ENCODE data around the gene MLH3.

Gene MLH3

DNA sequence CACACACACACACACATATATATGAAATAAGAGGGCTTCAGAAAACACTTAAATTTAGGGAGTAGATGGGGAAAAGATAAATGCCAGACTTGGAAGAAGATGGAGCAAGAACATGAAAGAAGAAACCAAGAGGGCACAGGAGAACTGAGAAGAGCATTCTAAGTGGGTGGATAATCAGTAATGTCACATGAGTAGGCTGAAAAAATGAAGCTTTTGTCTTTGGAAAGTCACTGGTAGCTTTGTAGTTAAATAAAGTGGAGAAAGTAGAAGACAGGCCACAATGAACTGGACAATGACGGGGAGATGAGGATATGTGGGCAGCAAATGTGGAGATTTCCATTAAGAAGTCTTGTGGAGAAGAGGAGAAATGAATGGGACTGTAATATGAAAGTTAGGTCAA lies 15.9 kb upstream of the MLH3 start:
- no peak overlapping the region for H3K27ac ChIP-seq
- no peak for TF ChIP-seq ZFX (IDR thresholded peaks at IDR 0.05)
- TF ChIP-seq, protein P1, sequence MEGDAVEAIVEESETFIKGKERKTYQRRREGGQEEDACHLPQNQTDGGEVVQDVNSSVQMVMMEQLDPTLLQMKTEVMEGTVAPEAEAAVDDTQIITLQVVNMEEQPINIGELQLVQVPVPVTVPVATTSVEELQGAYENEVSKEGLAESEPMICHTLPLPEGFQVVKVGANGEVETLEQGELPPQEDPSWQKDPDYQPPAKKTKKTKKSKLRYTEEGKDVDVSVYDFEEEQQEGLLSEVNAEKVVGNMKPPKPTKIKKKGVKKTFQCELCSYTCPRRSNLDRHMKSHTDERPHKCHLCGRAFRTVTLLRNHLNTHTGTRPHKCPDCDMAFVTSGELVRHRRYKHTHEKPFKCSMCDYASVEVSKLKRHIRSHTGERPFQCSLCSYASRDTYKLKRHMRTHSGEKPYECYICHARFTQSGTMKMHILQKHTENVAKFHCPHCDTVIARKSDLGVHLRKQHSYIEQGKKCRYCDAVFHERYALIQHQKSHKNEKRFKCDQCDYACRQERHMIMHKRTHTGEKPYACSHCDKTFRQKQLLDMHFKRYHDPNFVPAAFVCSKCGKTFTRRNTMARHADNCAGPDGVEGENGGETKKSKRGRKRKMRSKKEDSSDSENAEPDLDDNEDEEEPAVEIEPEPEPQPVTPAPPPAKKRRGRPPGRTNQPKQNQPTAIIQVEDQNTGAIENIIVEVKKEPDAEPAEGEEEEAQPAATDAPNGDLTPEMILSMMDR (conservative IDR thresholded peaks at IDR 0.05) = no peak

- no peak overlapping the region for H3K27ac ChIP-seq
- no peak for TF ChIP-seq ZFX (IDR thresholded peaks at IDR 0.05)
- TF ChIP-seq, protein P1 (conservative IDR thresholded peaks at IDR 0.05) = no peak
Observed at GRCh38 chr14:75066691-75067090, 15.4 kb upstream of the MLH3 start.

DNA sequence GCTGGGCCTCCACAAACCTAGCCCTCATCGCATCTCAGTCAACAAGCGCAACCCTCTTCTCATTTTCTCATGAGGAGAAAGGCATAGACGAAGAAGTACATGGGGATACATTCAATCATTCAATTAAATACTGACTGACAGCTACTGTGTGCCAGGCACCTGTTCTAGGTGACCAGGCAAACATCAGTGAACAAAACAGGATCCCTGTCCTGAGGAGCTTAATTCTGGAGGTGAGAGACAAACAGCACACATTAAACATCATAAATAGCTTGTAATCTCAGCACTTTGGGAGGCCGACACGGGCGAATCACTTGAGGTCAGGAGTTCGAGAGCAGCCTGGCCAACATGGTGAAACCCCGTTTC lies 12.9 kb upstream of the MLH3 start:
- TF ChIP-seq ZFX (IDR thresholded peaks at IDR 0.05) = no peak
- TF ChIP-seq, protein P1 (conservative IDR thresholded peaks at IDR 0.05) = no peak
- H3K27ac ChIP-seq = peak overlapping the region; percentile 85

DNA sequence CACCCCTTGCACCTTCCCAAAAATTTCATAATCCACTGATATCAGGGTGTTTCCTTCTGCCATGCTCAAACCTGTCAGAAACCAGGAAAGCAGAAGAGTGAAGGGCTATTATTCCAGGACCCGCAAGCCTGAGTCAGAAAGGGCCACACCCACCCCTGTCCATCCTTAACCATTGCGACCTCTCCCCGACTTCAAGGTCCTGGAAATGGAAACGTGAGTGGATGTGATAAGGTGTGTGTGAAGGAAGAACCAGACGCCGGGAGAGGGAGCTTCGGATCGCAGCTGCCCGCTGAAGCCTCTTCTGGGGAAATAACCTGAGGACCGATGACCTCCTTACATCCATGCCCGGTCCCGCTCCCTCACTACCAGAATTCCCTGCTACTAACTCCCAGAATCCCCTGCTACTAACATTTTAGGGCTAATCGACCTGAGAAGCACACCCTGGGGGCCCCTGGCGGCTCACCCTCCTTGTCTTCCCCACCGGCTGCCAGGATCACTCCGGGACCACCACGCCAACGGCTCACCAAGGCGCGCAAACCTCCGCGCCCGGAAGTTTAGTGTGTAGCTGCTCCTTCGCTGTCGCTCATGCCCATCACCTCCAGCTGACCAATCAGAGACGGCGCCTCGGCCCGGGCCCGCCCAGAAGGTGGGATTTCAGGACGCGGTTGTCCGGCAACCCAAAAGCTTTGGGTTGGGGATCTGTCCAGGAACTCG lies 12.4 kb upstream of the MLH3 start, which contains the start of gene ACYP1:
Gene ACYP1 (minus strand): TSS at position 534 of the 714 bp plus-strand sequence. CDS start 471 bp downstream, at position 63.
- TF ChIP-seq ZFX (IDR thresholded peaks at IDR 0.05) = no peak
- TF ChIP-seq, protein P1 (conservative IDR thresholded peaks at IDR 0.05) = no peak
- peak within 1 kb of the TSS; percentile 85 for H3K27ac ChIP-seq

DNA sequence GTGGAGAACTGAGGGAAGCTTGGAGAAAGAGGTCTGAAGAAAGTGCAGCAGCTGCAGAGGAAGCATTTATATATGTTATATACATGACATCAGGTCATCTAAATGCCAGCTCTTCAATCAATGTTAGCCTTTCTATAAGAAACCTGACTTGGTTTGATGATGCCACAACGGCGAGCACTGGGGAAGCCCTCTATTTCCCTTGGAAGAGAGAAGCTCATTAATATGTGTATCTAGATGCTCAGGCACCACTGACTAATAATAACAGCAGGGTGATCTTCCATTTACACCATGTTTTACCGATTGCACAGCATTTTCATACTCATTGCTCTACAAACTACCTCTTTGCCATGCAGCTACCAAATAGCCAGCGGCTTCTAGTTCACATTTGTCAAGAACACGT lies 11.7 kb upstream of the MLH3 start:
- peak overlapping the region; percentile 85 for H3K27ac ChIP-seq
- TF ChIP-seq, protein P1 (conservative IDR thresholded peaks at IDR 0.05) = no peak
- TF ChIP-seq ZFX (IDR thresholded peaks at IDR 0.05) = no peak

DNA sequence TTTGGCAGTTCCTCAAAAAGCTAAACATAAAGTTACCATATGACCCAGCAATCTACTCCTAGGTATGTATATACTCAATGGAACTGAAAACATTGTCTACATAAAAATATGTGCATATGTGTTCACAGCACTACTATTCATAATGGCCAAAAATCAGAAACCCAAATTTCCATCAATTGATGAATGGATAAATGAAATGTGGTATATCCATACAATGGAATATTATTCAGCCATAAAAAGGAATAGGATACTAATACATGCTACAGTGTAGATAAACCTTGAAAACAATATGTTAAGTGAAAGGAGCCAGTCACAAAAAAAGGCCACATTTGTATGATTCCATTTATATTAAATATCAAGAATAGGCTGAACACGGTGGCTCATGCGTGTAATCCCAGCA lies 9.2 kb upstream of the MLH3 start:
- H3K27ac ChIP-seq = no peak overlapping the region
- TF ChIP-seq, protein P1 (conservative IDR thresholded peaks at IDR 0.05) = no peak
- no peak for TF ChIP-seq ZFX (IDR thresholded peaks at IDR 0.05)

DNA sequence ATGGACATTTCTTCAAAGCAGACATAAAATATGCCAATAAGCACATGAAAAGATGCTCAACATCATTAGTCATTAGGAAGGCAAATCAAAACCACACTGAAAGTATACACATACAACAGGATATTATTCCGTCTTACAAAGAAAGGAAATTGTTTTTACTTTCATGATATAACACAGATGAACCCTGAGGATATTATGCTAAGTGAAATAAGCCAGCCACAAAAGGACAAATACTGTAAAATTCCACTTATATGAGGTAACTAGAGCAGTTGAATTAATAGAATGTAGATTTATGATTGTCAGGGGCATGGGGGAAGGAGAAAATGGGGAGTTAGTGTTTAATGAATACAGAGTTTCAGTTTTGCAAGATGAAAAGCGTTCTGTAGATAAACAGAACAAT lies 8.4 kb upstream of the MLH3 start:
- no peak overlapping the region for H3K27ac ChIP-seq
- TF ChIP-seq, protein P1 (conservative IDR thresholded peaks at IDR 0.05) = no peak
- no peak for TF ChIP-seq ZFX (IDR thresholded peaks at IDR 0.05)
